Nephron (organoid): Measurements from ENCODE around the gene RNF224.

Experiments used
- H3K27ac Mint-ChIP-seq, 3 experiments: 2 replicates each; pipeline ENCODE4 v1.8.0; 2020; ENCODE audit warnings: mixed read lengths in 3 of 3, mild to moderate bottlenecking in 2 of 3, moderate library complexity in 1 of 3
- H3K27me3 Mint-ChIP-seq: 2 replicates; pipeline ENCODE4 v1.8.0; 2021; ENCODE audit warnings: low read depth, mild to moderate bottlenecking, moderate library complexity, mixed read lengths
- H3K36me3 Mint-ChIP-seq: 2 replicates; pipeline ENCODE4 v1.8.0; 2020; ENCODE audit warnings: low read depth, mixed read lengths
- H3K4me1 Mint-ChIP-seq: 2 replicates; pipeline ENCODE4 v1.8.0; 2020; ENCODE audit warnings: mixed read lengths
- H3K4me3 Mint-ChIP-seq, 3 experiments: 2 replicates each; pipeline ENCODE4 v1.8.0; 2020; ENCODE audit warnings: mild to moderate bottlenecking in 3 of 3, mixed read lengths in 3 of 3, moderate library complexity in 2 of 3
- H3K9me3 Mint-ChIP-seq: 2 replicates; pipeline ENCODE4 v1.8.0; 2020; ENCODE audit warnings: mixed read lengths
- CTCF ChIP-seq, 3 experiments: fragments of 200-600 bp; sonication (generic); IDR thresholded peaks; one replicate each; pipeline ENCODE4 v1.5.0; 2021; ENCODE audit warnings: antibody characterized with exemption in 3 of 3; ENCODE audit not compliant: unreplicated experiment in 3 of 3

Gene RNF224

GRCh38 chr9:137218754-137219271, 8.5 kb upstream of the RNF224 start:
- no peaks in the 10 kb centered on the region for H3K9me3 Mint-ChIP-seq

GRCh38 chr9:137219757-137220316, 7.5 kb upstream of the RNF224 start:
- Mint-ChIP-seq H3K27ac (peak overlapping the region in 1 of 3 experiments; percentile 15), H3K9me3 (no peaks in the 10 kb centered on the region), H3K4me3 (peak overlapping the region; percentile 51 to 66 (median 56)), H3K27me3 (no peaks in the 10 kb centered on the region), H3K36me3 (no peaks in the 10 kb centered on the region), H3K4me1 (peaks cover 5% of the 10 kb centered on the region)
- no peak for TF ChIP-seq CTCF (IDR thresholded peaks at IDR 0.05; ENCODE audit: unreplicated experiment in 3 of 3)

More at GRCh38 chr9:137218754-137219271, 8.5 kb upstream of the RNF224 start:
- Mint-ChIP-seq H3K36me3 (no peaks in the 10 kb centered on the region), H3K4me3 (peak overlapping the region in 2 of 3 experiments; percentile 12 to 42), H3K27me3 (no peaks in the 10 kb centered on the region), H3K27ac (no peak overlapping the region), H3K4me1 (peaks cover 5% of the 10 kb centered on the region)
- no peak for TF ChIP-seq CTCF (IDR thresholded peaks at IDR 0.05; ENCODE audit: unreplicated experiment in 3 of 3)

GRCh38 chr9:137220317-137221094, 6.8 kb upstream of the RNF224 start:
- no peaks in the 10 kb centered on the region for H3K36me3 Mint-ChIP-seq
- no peak for TF ChIP-seq CTCF (IDR thresholded peaks at IDR 0.05; ENCODE audit: unreplicated experiment in 3 of 3)

GRCh38 chr9:137221095-137221505, 6.2 kb upstream of the RNF224 start:
- no peaks in the 10 kb centered on the region for H3K36me3 Mint-ChIP-seq
- peaks cover 5% of the 10 kb centered on the region for H3K4me1 Mint-ChIP-seq
- peak overlapping the region; percentile 38 to 54 (median 50) for H3K4me3 Mint-ChIP-seq
- H3K27ac Mint-ChIP-seq: no peak overlapping the region
- no peak for TF ChIP-seq CTCF (IDR thresholded peaks at IDR 0.05; ENCODE audit: unreplicated experiment in 3 of 3)
- no peaks in the 10 kb centered on the region for H3K9me3 Mint-ChIP-seq
- no peaks in the 10 kb centered on the region for H3K27me3 Mint-ChIP-seq

More at GRCh38 chr9:137220317-137221094, 6.8 kb upstream of the RNF224 start:
- Mint-ChIP-seq H3K27me3 (no peaks in the 10 kb centered on the region), H3K4me1 (peaks cover 5% of the 10 kb centered on the region), H3K9me3 (no peaks in the 10 kb centered on the region), H3K4me3 (peak overlapping the region; percentile 51 to 66 (median 56)), H3K27ac (no peak overlapping the region)

- H3K9me3 Mint-ChIP-seq: no peaks in the 10 kb centered on the region
- TF ChIP-seq CTCF (IDR thresholded peaks at IDR 0.05; ENCODE audit: unreplicated experiment in 3 of 3): no peak
- H3K4me3 Mint-ChIP-seq: no peak overlapping the region
- H3K36me3 Mint-ChIP-seq: no peaks in the 10 kb centered on the region
- H3K27ac Mint-ChIP-seq: no peak overlapping the region
- H3K27me3 Mint-ChIP-seq: no peaks in the 10 kb centered on the region
- peaks cover 5% of the 10 kb centered on the region for H3K4me1 Mint-ChIP-seq
Measured at GRCh38 chr9:137221506-137222111, 5.7 kb upstream of the RNF224 start.
